ENCODE data around the gene SUSD6. TPM values are rescaled to one million over a fixed set of nuclear protein-coding genes. Genes with fewer than 3 reads are reported as not detected.

The SUSD6 gene
- total RNA-seq, 1 donor from 2014 or later = 80.1 TPM

DNA sequence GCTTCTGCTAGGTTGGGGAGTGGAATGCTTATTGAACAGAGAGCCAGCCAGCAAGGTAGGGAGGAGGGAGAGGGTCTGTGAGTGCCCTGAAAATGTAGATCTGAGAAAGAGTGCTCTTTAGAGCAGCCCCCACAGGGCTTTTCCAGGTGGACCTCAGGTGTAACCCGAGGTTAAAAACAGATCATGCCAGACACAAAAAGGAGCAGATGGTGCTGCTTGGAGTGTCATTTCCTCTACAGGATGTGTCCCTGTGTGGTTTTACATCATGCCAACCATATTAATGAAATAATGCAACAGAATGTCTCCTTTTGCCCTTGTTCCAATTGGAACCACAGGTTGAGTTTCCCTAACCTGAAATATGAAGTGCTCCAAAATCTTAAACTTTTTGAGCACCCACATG lies 6.4 kb downstream of the SUSD6 start:
- Histone ChIP-seq H3K9me3 (no peaks in the 10 kb centered on the region), H3K27me3 (ENCODE audit: low read depth) (no peaks in the 10 kb centered on the region), H3K4me3 (no peak overlapping the region), H3K36me3 (no peaks in the 10 kb centered on the region), H3K27ac (peak overlapping the region; percentile 84), H3K4me1 (peaks cover 97% of the 10 kb centered on the region)
- TF ChIP-seq, protein P1, sequence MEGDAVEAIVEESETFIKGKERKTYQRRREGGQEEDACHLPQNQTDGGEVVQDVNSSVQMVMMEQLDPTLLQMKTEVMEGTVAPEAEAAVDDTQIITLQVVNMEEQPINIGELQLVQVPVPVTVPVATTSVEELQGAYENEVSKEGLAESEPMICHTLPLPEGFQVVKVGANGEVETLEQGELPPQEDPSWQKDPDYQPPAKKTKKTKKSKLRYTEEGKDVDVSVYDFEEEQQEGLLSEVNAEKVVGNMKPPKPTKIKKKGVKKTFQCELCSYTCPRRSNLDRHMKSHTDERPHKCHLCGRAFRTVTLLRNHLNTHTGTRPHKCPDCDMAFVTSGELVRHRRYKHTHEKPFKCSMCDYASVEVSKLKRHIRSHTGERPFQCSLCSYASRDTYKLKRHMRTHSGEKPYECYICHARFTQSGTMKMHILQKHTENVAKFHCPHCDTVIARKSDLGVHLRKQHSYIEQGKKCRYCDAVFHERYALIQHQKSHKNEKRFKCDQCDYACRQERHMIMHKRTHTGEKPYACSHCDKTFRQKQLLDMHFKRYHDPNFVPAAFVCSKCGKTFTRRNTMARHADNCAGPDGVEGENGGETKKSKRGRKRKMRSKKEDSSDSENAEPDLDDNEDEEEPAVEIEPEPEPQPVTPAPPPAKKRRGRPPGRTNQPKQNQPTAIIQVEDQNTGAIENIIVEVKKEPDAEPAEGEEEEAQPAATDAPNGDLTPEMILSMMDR (IDR thresholded peaks at IDR 0.05) = no peak
- DNase-seq (no peak), ATAC-seq (no peak)
- intact Hi-C loops (cut with DNase I) = no loop called here

DNA sequence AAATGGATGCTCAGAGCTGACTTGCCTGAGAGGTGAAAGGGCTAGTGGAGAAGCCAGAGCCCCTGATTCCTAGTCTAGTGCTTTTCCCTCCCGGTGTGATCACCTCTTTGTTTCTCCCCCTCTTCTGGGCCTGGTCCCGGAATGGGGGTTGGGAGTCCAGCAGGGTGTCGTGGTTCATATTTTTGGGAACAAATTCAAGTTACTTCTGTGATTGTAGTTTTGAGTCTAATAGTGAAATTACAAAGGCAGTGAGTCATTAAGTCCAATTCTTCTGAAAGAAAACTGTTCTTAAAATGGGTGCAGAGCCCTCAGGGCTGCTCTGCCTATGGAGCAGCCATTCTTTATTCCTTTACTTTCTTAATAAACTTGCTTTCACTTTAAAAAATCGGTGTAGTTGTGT lies 7.6 kb downstream of the SUSD6 start:
- Histone ChIP-seq H3K27ac (peak overlapping the region; percentile 37), H3K27me3 (ENCODE audit: low read depth) (no peaks in the 10 kb centered on the region), H3K9me3 (no peaks in the 10 kb centered on the region), H3K4me1 (peaks cover 97% of the 10 kb centered on the region), H3K36me3 (no peaks in the 10 kb centered on the region), H3K4me3 (no peak overlapping the region)
- ATAC-seq (no peak), DNase-seq (no peak)
- TF ChIP-seq, protein P1 (IDR thresholded peaks at IDR 0.05) = no peak
- intact Hi-C loops (cut with DNase I) = no loop called here

DNA sequence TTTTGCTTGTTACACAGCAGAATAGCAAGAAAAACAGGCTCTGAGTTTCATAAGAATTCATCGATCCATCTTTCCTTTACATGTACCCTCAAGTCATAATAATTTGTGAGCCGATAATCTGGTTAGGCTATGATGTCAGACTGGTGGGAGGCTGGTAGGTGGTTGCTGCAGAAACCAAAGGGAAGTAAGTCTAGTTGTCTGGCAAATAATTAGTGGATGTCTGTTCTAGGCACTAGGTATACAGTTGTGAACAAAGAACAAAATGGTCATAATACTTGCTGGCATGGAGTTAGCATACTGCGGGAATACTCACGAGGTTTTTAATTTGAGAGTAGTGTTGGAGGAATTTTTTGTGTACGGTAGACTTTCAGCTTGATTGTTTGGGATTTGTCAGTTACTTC lies 8.8 kb downstream of the SUSD6 start:
- Histone ChIP-seq H3K27me3 (ENCODE audit: low read depth) (no peaks in the 10 kb centered on the region), H3K4me3 (no peak overlapping the region), H3K36me3 (no peaks in the 10 kb centered on the region), H3K4me1 (peaks cover 97% of the 10 kb centered on the region), H3K27ac (peak overlapping the region; percentile 15), H3K9me3 (no peaks in the 10 kb centered on the region)
- TF ChIP-seq, protein P1 (IDR thresholded peaks at IDR 0.05) = no peak
- no peak for ATAC-seq
- no peak for DNase-seq
- intact Hi-C loops (cut with DNase I) = no loop called here

DNA sequence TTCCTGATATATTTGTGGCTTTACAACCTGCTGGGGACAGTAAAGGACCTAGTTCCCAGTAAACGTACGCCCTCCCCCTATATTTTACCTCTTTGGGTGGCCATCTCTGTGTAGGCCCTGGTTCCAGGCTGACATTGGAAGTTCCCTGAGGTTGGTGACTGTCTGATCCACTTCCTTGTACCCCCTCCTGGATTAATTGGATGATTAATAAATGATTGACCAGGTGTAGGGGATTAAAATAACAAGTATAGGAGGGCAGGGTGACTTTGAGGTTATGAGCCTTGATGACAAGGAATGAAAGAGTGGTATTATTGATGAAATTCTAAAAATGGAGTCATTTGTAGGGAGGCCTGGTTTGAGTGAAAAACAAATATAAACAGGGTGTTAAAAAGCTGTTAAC lies 9.6 kb downstream of the SUSD6 start:
- TF ChIP-seq, protein P1 (IDR thresholded peaks at IDR 0.05) = no peak
- Histone ChIP-seq H3K27me3 (ENCODE audit: low read depth) (no peaks in the 10 kb centered on the region), H3K4me3 (no peak overlapping the region), H3K27ac (peak overlapping the region; percentile 15), H3K9me3 (no peaks in the 10 kb centered on the region), H3K36me3 (no peaks in the 10 kb centered on the region), H3K4me1 (peaks cover 97% of the 10 kb centered on the region)
- DNase-seq (no peak), ATAC-seq (no peak)
- intact Hi-C loops (cut with DNase I) = no loop called here

DNA sequence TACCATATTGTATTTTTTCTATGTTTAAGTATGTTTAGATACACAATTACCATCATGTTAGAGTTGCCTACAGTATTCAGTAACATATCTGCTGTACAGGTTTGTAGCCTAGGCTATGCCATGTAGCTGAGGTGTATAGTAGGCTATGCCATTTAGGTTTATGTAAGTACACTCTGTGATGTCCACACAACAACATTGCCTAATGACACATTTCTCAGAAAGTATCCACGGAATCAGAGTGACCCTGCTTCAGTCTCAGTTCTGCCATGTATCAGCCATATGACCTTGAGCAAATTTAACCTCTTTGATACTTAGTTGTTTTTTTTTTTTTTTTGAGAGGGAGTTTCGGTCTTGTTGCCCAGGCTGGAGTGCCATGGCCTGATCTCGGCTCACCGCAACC lies 12.7 kb downstream of the SUSD6 start:
- DNase-seq (no peak), ATAC-seq (peak; percentile 20 to 40)
- H3K9me3 ChIP-seq = no peaks in the 10 kb centered on the region
- H3K27ac ChIP-seq = no peak overlapping the region
- H3K4me3 ChIP-seq = no peak overlapping the region
- intact Hi-C loops (cut with DNase I) = no loop called here
- H3K36me3 ChIP-seq = no peaks in the 10 kb centered on the region
- TF ChIP-seq, protein P1 (IDR thresholded peaks at IDR 0.05) = no peak
- H3K27me3 ChIP-seq (ENCODE audit: low read depth) = no peaks in the 10 kb centered on the region
- H3K4me1 ChIP-seq = peaks cover 90% of the 10 kb centered on the region
